IPS-18c (cell line): Measurements from ENCODE around the gene ABTB1.

ENCODE experiments used
- H3K4me3 ChIP-seq: 2 replicates; pipeline ENCODE4 v1.7.0; 2013; ENCODE audit warnings: low read depth, mild to moderate bottlenecking, low read length, moderate library complexity; ENCODE audit not compliant: insufficient read depth
- H3K9me3 ChIP-seq: one replicate; pipeline ENCODE4 v1.6.1; 2013; ENCODE audit warnings: mild to moderate bottlenecking, low read length, moderate library complexity; ENCODE audit not compliant: control insufficient read depth, insufficient read depth

The ABTB1 gene

GRCh38 chr3:127718916-127719290 is 46.2 kb downstream of the ABTB1 start:
- Histone ChIP-seq H3K4me3 (no peak overlapping the region), H3K9me3 (peaks cover 10% of the 10 kb centered on the region)

- Histone ChIP-seq H3K9me3 (peaks cover 10% of the 10 kb centered on the region), H3K4me3 (no peak overlapping the region)
Measured at GRCh38 chr3:127719369-127719768, 46.6 kb downstream of the ABTB1 start.

GRCh38 chr3:127720161-127720823 is 47.5 kb downstream of the ABTB1 start:
- Histone ChIP-seq H3K4me3 (no peak overlapping the region), H3K9me3 (peaks cover 10% of the 10 kb centered on the region)

GRCh38 chr3:127720985-127721935 is 48.5 kb downstream of the ABTB1 start:
- Histone ChIP-seq H3K4me3 (no peak overlapping the region), H3K9me3 (peaks cover 10% of the 10 kb centered on the region)

GRCh38 chr3:127722091-127722784 is 49.5 kb downstream of the ABTB1 start:
- Histone ChIP-seq H3K4me3 (peak overlapping the region; percentile 17; the same call in 1 of the 2 replicates), H3K9me3 (peaks cover 10% of the 10 kb centered on the region)

- H3K4me3 ChIP-seq: no peak overlapping the region
- peaks cover 10% of the 10 kb centered on the region for H3K9me3 ChIP-seq
Measured at GRCh38 chr3:127723011-127723567, 50.3 kb downstream of the ABTB1 start.

- H3K9me3 ChIP-seq: peaks cover 5% of the 10 kb centered on the region
- no peak overlapping the region for H3K4me3 ChIP-seq
Measured at GRCh38 chr3:127726894-127727293, 54.1 kb downstream of the ABTB1 start.

GRCh38 chr3:127728417-127729015 is 55.8 kb downstream of the ABTB1 start:
- no peak overlapping the region for H3K4me3 ChIP-seq
- H3K9me3 ChIP-seq: no peaks in the 10 kb centered on the region

GRCh38 chr3:127729556-127730056 is 56.9 kb downstream of the ABTB1 start:
- no peaks in the 10 kb centered on the region for H3K9me3 ChIP-seq
- no peak overlapping the region for H3K4me3 ChIP-seq

DNA sequence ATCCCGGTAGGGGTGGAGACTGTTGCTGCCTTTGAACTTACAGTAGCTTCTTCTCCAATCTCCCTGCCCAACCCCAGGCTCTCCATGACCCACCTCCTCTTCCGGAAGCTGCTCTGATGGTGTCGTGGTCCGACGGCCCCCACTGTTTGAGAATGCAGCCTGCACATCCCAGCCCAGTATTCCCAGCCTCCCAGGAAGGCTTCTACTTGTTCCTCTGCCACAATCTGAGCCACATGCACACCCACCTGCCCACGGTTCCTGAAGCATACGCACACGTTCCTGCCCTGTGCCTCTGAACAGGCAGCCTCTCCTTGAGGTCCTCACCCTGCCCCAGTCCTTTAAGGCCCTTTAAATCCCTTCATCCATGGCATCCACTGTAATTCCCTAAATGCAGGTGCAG is 57.4 kb downstream of the ABTB1 start:
- Histone ChIP-seq H3K4me3 (no peak overlapping the region), H3K9me3 (no peaks in the 10 kb centered on the region)
